Activated T-cell treated with anti-CD3 and anti-CD28 coated beads, Interleukin-2, amount 50 U/mL, for 72 hours (primary cell): ENCODE data around the gene GPR146. TPM values are rescaled to one million over a fixed set of nuclear protein-coding genes. Genes with fewer than 3 reads are reported as not detected.

ENCODE experiments used
- ATAC-seq, 2 donors: fragments of 150-1000 bp; cut with Tn5 transposase; replicated peaks in 1 of 2; 2 replicates each; pipeline ENCODE4 v1.10.0; 2021; ENCODE audit warnings: moderate library complexity in 2 of 2, mild to moderate bottlenecking in 1 of 2
- DNase-seq, 2 donors: peaks; one replicate each; pipeline ENCODE4 v3.0.0; 2021 to 2022; ENCODE audit warnings: mixed read lengths in 1 of 2
- H3K27ac Mint-ChIP-seq: one replicate; pipeline ENCODE4 v1.8.0; 2022; ENCODE audit warnings: mild to moderate bottlenecking, moderate library complexity, mixed read lengths
- H3K27me3 Mint-ChIP-seq: one replicate; pipeline ENCODE4 v1.8.0; 2022; ENCODE audit warnings: low read depth, mixed read lengths
- H3K36me3 Mint-ChIP-seq, 2 donors: one replicate each; pipeline ENCODE4 v1.8.0; 2022; ENCODE audit warnings: mixed read lengths in 2 of 2, mild to moderate bottlenecking in 1 of 2; ENCODE audit not compliant: insufficient read depth in 2 of 2
- H3K4me1 Mint-ChIP-seq: one replicate; pipeline ENCODE4 v1.8.0; 2022; ENCODE audit warnings: low read depth, mixed read lengths
- H3K4me3 Mint-ChIP-seq, 2 donors: one replicate each; pipeline ENCODE4 v1.8.0; 2022; ENCODE audit warnings: mild to moderate bottlenecking in 2 of 2, mixed read lengths in 2 of 2, moderate library complexity in 2 of 2
- H3K9me3 Mint-ChIP-seq, 2 donors: one replicate each; pipeline ENCODE4 v1.8.0; 2022; ENCODE audit warnings: mixed read lengths in 2 of 2
- total RNA-seq, 2 donors: library from RNA; stranded (reverse); gene quantifications; one replicate each; pipeline ENCODE4 v1.2.3, GENCODE V29; 2022

GPR146 gene
- total RNA-seq, 2 donors from 2014 or later = 0.91 to 2.7 TPM

DNA sequence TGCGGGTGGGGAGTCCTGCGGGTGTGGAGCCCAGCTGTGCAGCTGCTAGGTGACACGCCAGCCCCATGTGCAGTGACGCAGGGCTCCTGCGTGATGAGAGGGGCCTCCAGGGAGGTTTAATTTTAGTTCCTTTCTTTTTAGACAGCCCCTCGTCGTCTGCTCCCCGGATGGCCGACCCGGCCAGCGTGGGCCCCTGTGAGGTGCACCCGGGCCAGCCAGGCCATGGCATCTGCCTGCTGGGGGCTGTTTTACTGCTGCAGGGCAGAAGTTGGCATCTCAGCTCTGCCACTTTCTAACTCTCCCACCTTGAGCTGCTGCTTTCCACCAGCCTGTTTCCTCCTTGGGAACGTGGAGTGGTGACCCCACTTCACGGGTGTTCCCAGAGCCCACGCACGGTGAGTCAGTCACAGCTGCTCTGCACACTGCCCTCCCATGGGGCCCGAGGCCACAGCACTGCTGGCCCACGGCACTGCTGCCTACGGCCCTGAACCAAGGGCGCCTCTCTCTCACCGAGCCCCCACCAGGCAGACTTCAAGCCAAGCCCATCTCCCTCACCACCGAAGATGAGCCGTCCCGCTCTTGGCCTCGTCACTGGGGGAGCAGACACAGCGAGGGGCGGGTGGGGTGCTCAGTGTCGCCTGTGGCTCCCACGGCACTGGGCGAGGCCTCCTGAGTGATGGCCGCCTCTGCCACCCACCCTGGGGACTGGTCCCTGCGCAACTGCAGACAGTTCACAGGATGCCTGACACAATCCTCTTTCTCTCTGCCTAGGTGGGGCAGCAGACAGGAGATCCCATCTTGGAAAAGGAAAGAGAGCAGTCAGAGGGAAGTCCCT, 40.1 kb upstream of the GPR146 start:
- ATAC-seq (no peak), DNase-seq (no peak)
- Mint-ChIP-seq H3K36me3 (no peaks in the 10 kb centered on the region), H3K4me1 (no peaks in the 10 kb centered on the region), H3K27me3 (no peaks in the 10 kb centered on the region), H3K4me3 (no peak overlapping the region), H3K9me3 (no peaks in the 10 kb centered on the region), H3K27ac (no peak overlapping the region)

DNA sequence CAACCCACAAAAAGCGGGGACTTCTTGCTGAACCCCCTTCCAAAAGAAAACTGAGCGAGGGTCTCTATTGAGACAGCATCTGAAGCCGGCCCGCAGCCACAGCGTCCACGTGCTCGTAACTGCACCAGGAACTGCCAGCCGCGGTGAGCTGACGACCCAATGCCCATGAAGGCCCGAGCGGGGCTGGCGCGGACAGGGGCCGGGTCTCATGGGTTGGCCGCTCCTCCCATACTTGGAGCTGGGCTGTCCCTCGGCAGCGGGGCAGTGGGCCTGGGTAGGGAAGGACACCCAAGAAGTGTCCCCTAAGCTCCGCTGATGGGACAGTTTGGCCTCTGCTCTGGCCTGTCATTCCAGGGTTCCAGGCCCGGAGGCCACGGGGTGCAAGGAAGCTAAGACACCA, 39.0 kb upstream of the GPR146 start:
- DNase-seq = no peak
- ATAC-seq = no peak
- H3K4me1 Mint-ChIP-seq = no peaks in the 10 kb centered on the region
- H3K27me3 Mint-ChIP-seq = no peaks in the 10 kb centered on the region
- no peaks in the 10 kb centered on the region for H3K9me3 Mint-ChIP-seq
- no peak overlapping the region for H3K27ac Mint-ChIP-seq
- H3K4me3 Mint-ChIP-seq = no peak overlapping the region
- H3K36me3 Mint-ChIP-seq = no peaks in the 10 kb centered on the region

DNA sequence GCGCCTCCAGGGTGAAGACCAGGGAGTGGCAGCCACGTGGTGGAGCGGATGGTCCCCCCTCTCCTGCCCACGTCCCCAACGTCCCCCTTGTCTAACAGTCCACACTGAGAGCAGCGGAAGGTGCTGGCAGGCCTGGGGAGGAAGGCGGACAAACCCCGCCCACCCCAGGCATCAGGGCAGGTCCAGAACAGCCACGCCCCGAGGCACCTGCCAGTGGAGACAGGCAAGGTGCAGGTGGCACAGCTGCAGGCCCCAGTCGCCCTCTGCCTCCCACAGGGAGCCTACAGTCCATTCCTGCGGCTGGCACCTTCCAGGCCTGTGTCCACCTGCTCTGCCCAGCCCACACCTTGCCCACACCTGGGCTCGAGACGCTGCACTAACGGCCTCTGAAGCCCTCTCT, 36.4 kb upstream of the GPR146 start:
- no peaks in the 10 kb centered on the region for H3K36me3 Mint-ChIP-seq
- peaks cover 0 to 2% of the 10 kb centered on the region in 2 donors for H3K9me3 Mint-ChIP-seq
- H3K27me3 Mint-ChIP-seq = no peaks in the 10 kb centered on the region
- no peak overlapping the region for H3K4me3 Mint-ChIP-seq
- no peak overlapping the region for H3K27ac Mint-ChIP-seq
- ATAC-seq (no peak), DNase-seq (no peak)
- peaks cover 8% of the 10 kb centered on the region for H3K4me1 Mint-ChIP-seq

DNA sequence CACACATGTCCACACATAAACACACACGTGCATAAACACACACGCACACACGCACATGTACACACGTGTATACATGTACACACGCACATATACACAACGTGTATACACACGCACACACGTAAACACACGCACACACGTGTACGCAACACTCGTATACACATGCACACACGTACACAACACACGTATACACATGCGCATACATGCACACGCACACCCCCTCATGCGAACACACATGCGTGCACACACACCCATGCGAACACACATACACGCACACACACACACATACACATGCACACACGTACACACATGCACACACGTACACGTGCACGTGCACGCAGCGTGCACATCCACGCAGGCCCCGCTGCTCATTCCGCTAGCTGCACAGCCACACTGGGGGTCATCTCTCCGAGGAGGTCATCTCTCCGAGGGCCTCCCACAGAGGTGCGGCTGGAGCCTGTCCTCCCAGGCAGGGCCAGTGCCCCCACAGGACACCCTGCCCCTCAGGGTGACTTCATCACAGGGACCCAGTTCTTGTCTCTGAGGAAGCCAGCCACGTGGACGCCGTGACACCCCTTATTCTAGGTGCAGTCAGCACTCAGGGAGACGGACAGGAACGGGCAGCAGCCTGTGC, 35.5 kb upstream of the GPR146 start:
- Mint-ChIP-seq H3K9me3 (peaks cover 0 to 2% of the 10 kb centered on the region in 2 donors), H3K27ac (no peak overlapping the region)

DNA sequence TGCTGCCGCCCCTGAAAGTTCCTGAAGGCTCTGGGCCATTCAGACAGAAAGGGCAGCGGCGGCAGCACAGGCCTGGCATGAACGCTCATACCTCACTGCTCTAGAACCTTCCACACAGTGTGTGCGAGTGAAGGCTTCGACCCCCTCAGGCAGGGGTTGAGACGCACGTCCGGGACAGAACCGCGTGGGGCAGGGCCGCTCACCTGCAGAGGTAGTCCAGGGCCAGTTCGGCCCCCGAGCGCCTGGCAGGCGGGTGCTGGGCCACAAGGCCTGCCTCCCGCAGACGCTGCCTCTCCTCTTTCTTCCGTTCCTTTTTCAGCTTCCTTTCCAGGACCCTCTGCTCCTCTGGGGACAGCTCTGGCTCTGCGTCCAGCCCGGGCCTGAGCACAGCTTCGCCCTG, 34.6 kb upstream of the GPR146 start:
- peaks cover 8% of the 10 kb centered on the region for H3K4me1 Mint-ChIP-seq
- H3K36me3 Mint-ChIP-seq = no peaks in the 10 kb centered on the region
- no peaks in the 10 kb centered on the region for H3K27me3 Mint-ChIP-seq
- no peak for ATAC-seq
- DNase-seq = no peak
- H3K9me3 Mint-ChIP-seq = peaks cover 0 to 2% of the 10 kb centered on the region in 2 donors
- H3K27ac Mint-ChIP-seq = no peak overlapping the region
- no peak overlapping the region for H3K4me3 Mint-ChIP-seq

More for the DNA sequence above, 35.5 kb upstream of the GPR146 start:
- no peaks in the 10 kb centered on the region for H3K36me3 Mint-ChIP-seq
- peaks cover 8% of the 10 kb centered on the region for H3K4me1 Mint-ChIP-seq
- ATAC-seq = no peak
- no peak for DNase-seq
- no peaks in the 10 kb centered on the region for H3K27me3 Mint-ChIP-seq
- H3K4me3 Mint-ChIP-seq = no peak overlapping the region

DNA sequence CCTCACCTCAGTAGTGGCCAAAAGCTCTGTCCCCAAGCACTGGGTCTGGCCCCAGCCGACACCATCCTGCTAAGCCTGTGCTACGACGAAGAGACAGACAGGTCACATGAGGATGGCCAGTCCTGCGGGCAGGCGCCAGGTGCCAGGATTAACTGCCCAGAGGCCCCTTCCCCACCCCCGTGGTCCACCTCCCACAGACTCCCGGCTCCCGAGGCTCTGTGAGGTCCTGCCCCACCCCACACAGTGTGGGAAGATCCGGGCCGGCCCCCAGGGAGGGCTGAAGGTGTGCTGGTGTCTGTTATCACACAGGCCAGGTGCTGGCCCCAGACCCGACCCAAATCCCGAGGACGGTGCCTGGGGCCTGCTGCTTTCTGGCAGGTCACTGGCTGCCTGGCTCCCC, 34.1 kb upstream of the GPR146 start:
- peaks cover 0 to 2% of the 10 kb centered on the region in 2 donors for H3K9me3 Mint-ChIP-seq
- peaks cover 8% of the 10 kb centered on the region for H3K4me1 Mint-ChIP-seq
- no peaks in the 10 kb centered on the region for H3K27me3 Mint-ChIP-seq
- ATAC-seq (no peak), DNase-seq (no peak)
- no peak overlapping the region for H3K4me3 Mint-ChIP-seq
- H3K27ac Mint-ChIP-seq = no peak overlapping the region
- no peaks in the 10 kb centered on the region for H3K36me3 Mint-ChIP-seq

DNA sequence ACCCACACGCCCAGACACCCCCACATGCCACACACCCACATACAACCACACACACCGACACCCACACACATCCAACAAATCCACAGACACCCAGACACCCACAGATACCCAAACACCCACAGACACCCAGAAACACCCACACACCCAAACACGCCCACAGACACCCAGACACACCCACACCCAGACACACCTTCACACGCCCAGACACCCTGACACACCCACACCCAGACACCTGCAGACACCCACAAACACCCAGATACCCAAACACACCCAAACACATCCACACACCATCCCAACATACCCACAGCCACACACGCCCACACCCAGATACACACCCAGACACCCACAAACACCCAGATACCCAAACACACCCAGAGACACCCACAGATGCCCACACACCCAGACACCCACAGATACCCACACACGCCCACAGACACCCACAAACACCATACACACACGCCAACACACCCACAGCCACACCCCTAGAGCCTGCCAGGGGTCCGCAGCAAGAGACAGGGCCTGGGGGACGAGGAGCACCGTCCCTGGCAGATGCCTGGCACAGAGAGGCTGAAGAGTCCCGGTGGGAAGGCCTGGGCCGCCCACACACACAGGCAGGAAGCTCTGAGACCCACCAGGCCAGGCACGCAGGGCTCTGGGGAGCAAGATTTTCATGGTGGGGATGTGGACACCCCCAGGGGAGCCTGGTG, 32.9 kb upstream of the GPR146 start:
- Mint-ChIP-seq H3K4me1 (peaks cover 8% of the 10 kb centered on the region), H3K4me3 (no peak overlapping the region), H3K36me3 (no peaks in the 10 kb centered on the region), H3K27ac (peak overlapping the region; percentile 36), H3K9me3 (peaks cover 0 to 2% of the 10 kb centered on the region in 2 donors), H3K27me3 (no peaks in the 10 kb centered on the region)
- DNase-seq (no peak), ATAC-seq (peak in 1 of 2 donors; percentile 11)

DNA sequence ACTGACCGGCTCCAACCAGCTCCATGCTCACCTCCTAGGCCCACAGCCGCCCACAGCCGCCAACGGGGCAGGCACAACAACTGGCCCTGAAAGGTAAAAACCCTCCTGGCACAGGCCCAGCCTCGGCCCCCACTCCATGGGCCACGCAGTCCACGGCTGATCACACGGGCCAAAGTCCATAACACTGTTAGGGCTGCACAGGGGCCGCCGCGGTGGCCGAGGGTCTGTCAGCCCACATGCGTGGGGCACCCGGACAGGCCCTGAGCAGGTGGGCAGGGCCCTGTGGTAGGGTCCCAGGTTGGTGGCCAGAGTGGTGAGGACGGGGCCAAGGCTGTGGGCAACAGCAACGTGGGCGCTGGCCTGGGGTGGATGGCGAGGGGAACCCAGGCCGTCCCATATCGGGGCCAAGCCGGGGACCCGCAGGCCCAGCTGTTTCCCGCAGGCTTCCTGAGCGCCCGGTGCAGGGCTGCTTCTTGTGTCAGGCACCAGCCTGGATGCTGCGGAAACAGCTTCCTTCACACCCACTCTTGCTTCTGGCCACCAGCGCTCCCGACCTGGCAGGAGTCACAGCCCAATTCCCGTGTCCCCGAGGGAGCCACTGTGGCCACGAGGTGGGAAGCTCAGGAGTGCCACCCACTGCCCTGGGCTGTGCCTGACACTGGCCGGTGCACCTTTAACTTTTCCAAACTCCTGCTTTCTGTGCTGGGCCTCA, 32.2 kb upstream of the GPR146 start:
- ATAC-seq (peak in 1 of 2 donors; percentile 15), DNase-seq (no peak)
- H3K4me3 Mint-ChIP-seq = no peak overlapping the region
- H3K27me3 Mint-ChIP-seq = no peaks in the 10 kb centered on the region
- peaks cover 8% of the 10 kb centered on the region for H3K4me1 Mint-ChIP-seq
- no peak overlapping the region for H3K27ac Mint-ChIP-seq
- H3K9me3 Mint-ChIP-seq = peaks cover 0 to 2% of the 10 kb centered on the region in 2 donors
- no peaks in the 10 kb centered on the region for H3K36me3 Mint-ChIP-seq

DNA sequence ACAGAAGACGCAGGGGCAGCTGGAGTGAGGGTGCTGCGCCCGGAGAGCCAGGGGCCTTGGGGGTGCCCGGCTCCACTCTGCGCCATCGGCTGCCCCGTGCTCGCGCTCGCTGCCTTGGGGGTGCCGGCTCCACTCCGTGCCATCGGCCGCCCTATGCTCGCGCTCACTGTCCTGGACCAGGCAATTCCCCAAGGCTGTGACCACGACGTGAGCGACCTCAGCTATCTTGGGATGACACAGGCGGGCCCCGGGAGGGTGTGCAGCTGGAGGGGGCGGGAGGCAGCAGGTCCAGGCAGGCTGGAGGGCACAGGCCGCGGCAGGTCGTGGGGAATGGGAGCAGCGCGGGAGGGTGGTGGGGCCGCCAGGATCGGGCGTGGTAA, 31.6 kb upstream of the GPR146 start:
- H3K4me1 Mint-ChIP-seq = peaks cover 8% of the 10 kb centered on the region
- no peak overlapping the region for H3K4me3 Mint-ChIP-seq
- DNase-seq = no peak
- H3K27me3 Mint-ChIP-seq = no peaks in the 10 kb centered on the region
- no peaks in the 10 kb centered on the region for H3K36me3 Mint-ChIP-seq
- H3K9me3 Mint-ChIP-seq = peaks cover 0 to 2% of the 10 kb centered on the region in 2 donors
- no peak for ATAC-seq
- H3K27ac Mint-ChIP-seq = no peak overlapping the region

DNA sequence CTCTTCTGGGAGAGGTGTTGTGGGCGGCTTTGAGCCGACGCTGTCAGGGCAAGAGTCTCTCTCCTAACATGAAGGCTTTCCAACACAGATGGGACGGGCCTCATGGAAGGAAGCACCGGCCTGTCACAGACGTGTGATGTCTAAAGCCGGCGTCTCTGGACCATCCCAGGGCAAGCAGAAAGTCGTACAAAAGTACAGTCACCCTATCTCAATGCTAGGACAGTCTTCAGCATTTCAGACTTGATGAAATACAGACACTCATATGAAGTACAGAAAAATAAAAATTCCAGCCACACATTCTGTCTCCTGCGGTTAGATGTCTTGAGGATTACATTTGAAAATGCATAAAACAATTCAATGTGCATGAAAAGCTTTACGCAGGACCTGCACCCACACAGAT, 30.8 kb upstream of the GPR146 start:
- H3K4me3 Mint-ChIP-seq = no peak overlapping the region
- ATAC-seq (no peak), DNase-seq (no peak)
- no peaks in the 10 kb centered on the region for H3K27me3 Mint-ChIP-seq
- H3K36me3 Mint-ChIP-seq = no peaks in the 10 kb centered on the region
- H3K27ac Mint-ChIP-seq = no peak overlapping the region
- peaks cover 0 to 2% of the 10 kb centered on the region in 2 donors for H3K9me3 Mint-ChIP-seq
- peaks cover 8% of the 10 kb centered on the region for H3K4me1 Mint-ChIP-seq

DNA sequence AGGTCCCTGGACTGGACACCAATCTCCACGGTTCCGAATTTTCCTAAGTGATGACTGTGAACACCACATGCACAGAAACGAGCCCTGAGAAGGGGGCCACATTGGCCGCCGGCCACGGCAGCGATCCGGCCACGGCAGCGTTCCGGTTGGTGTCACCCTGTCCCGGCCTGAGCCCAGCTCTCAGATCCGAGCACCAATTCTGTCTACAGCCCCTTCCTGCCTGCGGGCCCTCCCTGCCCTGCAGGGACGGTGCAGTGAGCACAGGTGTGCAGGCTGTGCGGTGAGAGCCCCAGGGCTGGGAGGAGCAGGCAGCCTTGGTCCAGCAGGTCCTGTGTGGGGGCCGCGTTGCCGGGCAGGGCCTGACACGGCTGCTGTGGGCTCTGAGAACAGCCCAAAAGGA, 29.7 kb upstream of the GPR146 start:
- no peak for ATAC-seq
- DNase-seq = no peak
- no peak overlapping the region for H3K27ac Mint-ChIP-seq
- no peak overlapping the region for H3K4me3 Mint-ChIP-seq
- H3K4me1 Mint-ChIP-seq = peaks cover 8% of the 10 kb centered on the region
- H3K9me3 Mint-ChIP-seq = peaks cover 0 to 2% of the 10 kb centered on the region in 2 donors
- no peaks in the 10 kb centered on the region for H3K27me3 Mint-ChIP-seq
- H3K36me3 Mint-ChIP-seq = no peaks in the 10 kb centered on the region

DNA sequence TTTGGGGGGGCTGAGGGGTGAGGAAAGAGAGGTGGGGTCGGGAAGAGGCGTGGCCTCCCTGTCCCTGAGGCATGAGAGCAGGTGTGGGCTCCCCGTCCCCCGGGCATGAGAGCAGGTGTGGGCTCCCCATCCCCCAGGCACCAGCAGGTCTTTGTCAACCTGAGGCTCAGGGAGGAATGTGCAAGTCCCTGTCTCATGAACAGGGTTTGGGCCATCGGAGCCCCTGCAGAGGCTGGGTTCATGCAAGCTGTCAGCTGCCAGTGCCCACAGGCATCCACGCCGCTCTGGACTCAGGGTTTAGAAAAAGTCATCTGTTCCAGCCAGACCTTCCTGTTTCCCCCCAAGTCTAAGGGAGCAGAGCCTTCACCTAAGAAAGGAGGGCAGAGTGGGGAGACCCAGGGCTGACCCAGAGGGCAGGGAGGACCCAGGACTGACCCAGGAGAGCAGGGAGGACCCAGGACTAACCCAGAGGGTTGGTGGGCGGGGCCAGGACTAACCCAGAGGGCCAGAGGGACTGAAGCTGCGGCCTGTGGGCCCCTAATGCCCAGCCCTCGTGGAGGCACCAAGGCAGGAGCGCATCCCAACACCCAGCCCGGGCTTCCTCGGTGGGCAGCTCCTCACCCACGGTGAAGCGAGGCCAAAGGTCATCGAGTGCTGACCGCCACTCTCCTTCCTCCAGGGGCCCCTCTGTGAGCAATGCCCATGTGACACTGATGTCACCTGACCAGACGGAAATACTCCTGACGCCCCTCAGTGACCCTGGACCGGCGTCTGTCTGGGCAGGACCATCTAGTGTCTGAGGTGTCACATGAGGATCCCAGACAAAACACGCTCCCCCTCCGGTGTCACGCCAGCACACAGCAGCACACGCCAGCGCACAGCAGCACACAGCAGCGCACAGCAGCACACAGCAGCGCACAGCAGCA, 28.9 kb upstream of the GPR146 start:
- H3K27ac Mint-ChIP-seq = no peak overlapping the region
- no peak for ATAC-seq
- H3K9me3 Mint-ChIP-seq = peaks cover 0 to 2% of the 10 kb centered on the region in 2 donors
- H3K27me3 Mint-ChIP-seq = no peaks in the 10 kb centered on the region
- no peak overlapping the region for H3K4me3 Mint-ChIP-seq
- no peak for DNase-seq
- peaks cover 8% of the 10 kb centered on the region for H3K4me1 Mint-ChIP-seq
- no peaks in the 10 kb centered on the region for H3K36me3 Mint-ChIP-seq
